ENCODE results near the gene LRRC15.
A peak's percentile ranks its signal among the peaks of the same experiment; 100 is the strongest.

Gene LRRC15

GRCh38 chr3:194333212-194333980, 36.1 kb downstream of the LRRC15 start:
- Histone ChIP-seq H3K27me3 (ENCODE audit: control insufficient read depth in 1 of 2, insufficient read depth in 1 of 2, low read length in 2 of 2) (peaks cover 18 to 19% of the 10 kb centered on the region in 2 experiments), H2AFZ (ENCODE audit: low read depth, low read length) (peak overlapping the region; percentile 46), H3K9ac (ENCODE audit: low read length) (peak overlapping the region; percentile 70), H4K8ac (ENCODE audit: low read length) (peak overlapping the region; percentile 67), H3K4me3 (ENCODE audit: insufficient read depth in 1 of 2, low read depth in 1 of 2, low read length in 2 of 2) (peak overlapping the region; percentile 54 to 78), H2BK15ac (ENCODE audit: low read depth, poor library complexity, severe bottlenecking) (no peak overlapping the region), H3K4me2 (ENCODE audit: low read length, poor library complexity, severe bottlenecking) (peak overlapping the region; percentile 88), H3K9me3 (ENCODE audit: control insufficient read depth, low read length) (no peaks in the 10 kb centered on the region), H3K4ac (ENCODE audit: low read depth in 1 of 2, low read length in 2 of 2) (peak overlapping the region in 1 of 2 experiments; percentile 29), H3K18ac (ENCODE audit: low read depth in 1 of 2, low read length in 2 of 2) (peak overlapping the region in 1 of 2 experiments; percentile 80), H2BK12ac (ENCODE audit: low read length in 2 of 2) (peak overlapping the region in 1 of 2 experiments; percentile 90), H4K91ac (ENCODE audit: low read length) (peak overlapping the region; percentile 34), H3K36me3 (ENCODE audit: control insufficient read depth in 1 of 2, insufficient read depth in 2 of 2, low read depth in 1 of 2, low read length in 2 of 2) (no peaks in the 10 kb centered on the region), H3K23ac (ENCODE audit: low read length in 2 of 2) (peak overlapping the region in 1 of 2 experiments; percentile 76), H2BK5ac (ENCODE audit: low read depth, low read length, poor library complexity, severe bottlenecking) (no peak overlapping the region), H3K79me1 (replicated peaks; ENCODE audit: low read length, poor library complexity, severe bottlenecking) (no peaks in the 10 kb centered on the region), H2AK5ac (ENCODE audit: low read length, severe bottlenecking) (no peak overlapping the region), H3K14ac (ENCODE audit: low read length in 2 of 2) (peak overlapping the region in 1 of 2 experiments; percentile 35), H3K27ac (ENCODE audit: low read length, poor library complexity, severe bottlenecking) (no peak overlapping the region), H3K4me1 (ENCODE audit: control insufficient read depth, insufficient read depth, low read depth, low read length) (peaks cover 15% of the 10 kb centered on the region), H2BK120ac (ENCODE audit: low read depth, low read length) (no peak overlapping the region)
- 4% methylated on average over 68 of the region's 69 CpGs for WGBS
- peak; percentile 85 for DNase-seq

GRCh38 chr3:194332858-194333211, 36.7 kb downstream of the LRRC15 start:
- Histone ChIP-seq H4K8ac (ENCODE audit: low read length) (no peak overlapping the region), H3K14ac (ENCODE audit: low read length in 2 of 2) (no peak overlapping the region), H3K4me1 (ENCODE audit: control insufficient read depth, insufficient read depth, low read depth, low read length) (peaks cover 15% of the 10 kb centered on the region), H2BK12ac (ENCODE audit: low read length in 2 of 2) (no peak overlapping the region), H3K27me3 (ENCODE audit: control insufficient read depth in 1 of 2, insufficient read depth in 1 of 2, low read length in 2 of 2) (peaks cover 16 to 22% of the 10 kb centered on the region in 2 experiments), H3K4me2 (ENCODE audit: low read length, poor library complexity, severe bottlenecking) (no peak overlapping the region), H3K27ac (ENCODE audit: low read length, poor library complexity, severe bottlenecking) (no peak overlapping the region), H2AFZ (ENCODE audit: low read depth, low read length) (no peak overlapping the region), H3K18ac (ENCODE audit: low read depth in 1 of 2, low read length in 2 of 2) (no peak overlapping the region), H2BK15ac (ENCODE audit: low read depth, poor library complexity, severe bottlenecking) (no peak overlapping the region), H4K91ac (ENCODE audit: low read length) (no peak overlapping the region), H3K23ac (ENCODE audit: low read length in 2 of 2) (peak overlapping the region in 1 of 2 experiments; percentile 54), H3K4me3 (ENCODE audit: insufficient read depth in 1 of 2, low read depth in 1 of 2, low read length in 2 of 2) (no peak overlapping the region), H3K36me3 (ENCODE audit: control insufficient read depth in 1 of 2, insufficient read depth in 2 of 2, low read depth in 1 of 2, low read length in 2 of 2) (no peaks in the 10 kb centered on the region), H3K79me1 (replicated peaks; ENCODE audit: low read length, poor library complexity, severe bottlenecking) (no peaks in the 10 kb centered on the region), H3K4ac (ENCODE audit: low read depth in 1 of 2, low read length in 2 of 2) (no peak overlapping the region), H3K9ac (ENCODE audit: low read length) (peak overlapping the region; percentile 70), H3K9me3 (ENCODE audit: control insufficient read depth, low read length) (no peaks in the 10 kb centered on the region), H2BK120ac (ENCODE audit: low read depth, low read length) (no peak overlapping the region), H2BK5ac (ENCODE audit: low read depth, low read length, poor library complexity, severe bottlenecking) (no peak overlapping the region), H2AK5ac (ENCODE audit: low read length, severe bottlenecking) (no peak overlapping the region)
- WGBS = 87% methylated on average over 4 of the region's 7 CpGs
- no peak for DNase-seq

GRCh38 chr3:194330579-194330978, 39.0 kb downstream of the LRRC15 start:
- H2BK12ac ChIP-seq (ENCODE audit: low read length in 2 of 2) = peak overlapping the region; percentile 2 to 31
- no peak overlapping the region for H4K8ac ChIP-seq (ENCODE audit: low read length)
- no peak overlapping the region for H3K18ac ChIP-seq (ENCODE audit: low read depth in 1 of 2, low read length in 2 of 2)
- no peak overlapping the region for H3K4ac ChIP-seq (ENCODE audit: low read depth in 1 of 2, low read length in 2 of 2)
- H3K4me1 ChIP-seq (ENCODE audit: control insufficient read depth, insufficient read depth, low read depth, low read length) = peaks cover 29% of the 10 kb centered on the region
- H3K9ac ChIP-seq (ENCODE audit: low read length) = no peak overlapping the region
- peak; percentile 26 for DNase-seq
- no peak overlapping the region for H2BK5ac ChIP-seq (ENCODE audit: low read depth, low read length, poor library complexity, severe bottlenecking)
- no peaks in the 10 kb centered on the region for H3K9me3 ChIP-seq (ENCODE audit: control insufficient read depth, low read length)
- H3K23ac ChIP-seq (ENCODE audit: low read length in 2 of 2) = no peak overlapping the region
- H2AFZ ChIP-seq (ENCODE audit: low read depth, low read length) = no peak overlapping the region
- H3K27me3 ChIP-seq (ENCODE audit: control insufficient read depth in 1 of 2, insufficient read depth in 1 of 2, low read length in 2 of 2) = peaks cover 7 to 11% of the 10 kb centered on the region in 2 experiments
- H3K14ac ChIP-seq (ENCODE audit: low read length in 2 of 2) = no peak overlapping the region
- no peak overlapping the region for H4K91ac ChIP-seq (ENCODE audit: low read length)
- H3K4me2 ChIP-seq (ENCODE audit: low read length, poor library complexity, severe bottlenecking) = no peak overlapping the region
- no peak overlapping the region for H3K4me3 ChIP-seq (ENCODE audit: insufficient read depth in 1 of 2, low read depth in 1 of 2, low read length in 2 of 2)
- no peak overlapping the region for H2AK5ac ChIP-seq (ENCODE audit: low read length, severe bottlenecking)
- H3K27ac ChIP-seq (ENCODE audit: low read length, poor library complexity, severe bottlenecking) = no peak overlapping the region
- no peak overlapping the region for H2BK15ac ChIP-seq (ENCODE audit: low read depth, poor library complexity, severe bottlenecking)
- WGBS = 58% methylated on average over 4 of the region's 4 CpGs
- no peak overlapping the region for H2BK120ac ChIP-seq (ENCODE audit: low read depth, low read length)
- no peaks in the 10 kb centered on the region for H3K79me1 ChIP-seq (replicated peaks; ENCODE audit: low read length, poor library complexity, severe bottlenecking)
- H3K36me3 ChIP-seq (ENCODE audit: control insufficient read depth in 1 of 2, insufficient read depth in 2 of 2, low read depth in 1 of 2, low read length in 2 of 2) = peaks cover 0 to 4% of the 10 kb centered on the region in 2 experiments

- H4K91ac ChIP-seq (ENCODE audit: low read length) = no peak overlapping the region
- WGBS = 89% methylated on average over 10 of the region's 10 CpGs
- H3K4ac ChIP-seq (ENCODE audit: low read depth in 1 of 2, low read length in 2 of 2) = no peak overlapping the region
- peak overlapping the region in 1 of 2 experiments; percentile 31 for H3K14ac ChIP-seq (ENCODE audit: low read length in 2 of 2)
- no peak overlapping the region for H3K27ac ChIP-seq (ENCODE audit: low read length, poor library complexity, severe bottlenecking)
- no peaks in the 10 kb centered on the region for H3K9me3 ChIP-seq (ENCODE audit: control insufficient read depth, low read length)
- H2AK5ac ChIP-seq (ENCODE audit: low read length, severe bottlenecking) = no peak overlapping the region
- H2BK120ac ChIP-seq (ENCODE audit: low read depth, low read length) = no peak overlapping the region
- H3K4me1 ChIP-seq (ENCODE audit: control insufficient read depth, insufficient read depth, low read depth, low read length) = peaks cover 29% of the 10 kb centered on the region
- peaks cover 7% of the 10 kb centered on the region in 2 experiments for H3K27me3 ChIP-seq (ENCODE audit: control insufficient read depth in 1 of 2, insufficient read depth in 1 of 2, low read length in 2 of 2)
- peak overlapping the region in 1 of 2 experiments; percentile 2 for H2BK12ac ChIP-seq (ENCODE audit: low read length in 2 of 2)
- H3K9ac ChIP-seq (ENCODE audit: low read length) = no peak overlapping the region
- peak overlapping the region in 1 of 2 experiments; percentile 48 for H3K18ac ChIP-seq (ENCODE audit: low read depth in 1 of 2, low read length in 2 of 2)
- H2BK15ac ChIP-seq (ENCODE audit: low read depth, poor library complexity, severe bottlenecking) = no peak overlapping the region
- peaks cover 0 to 4% of the 10 kb centered on the region in 2 experiments for H3K36me3 ChIP-seq (ENCODE audit: control insufficient read depth in 1 of 2, insufficient read depth in 2 of 2, low read depth in 1 of 2, low read length in 2 of 2)
- no peak overlapping the region for H3K4me2 ChIP-seq (ENCODE audit: low read length, poor library complexity, severe bottlenecking)
- H4K8ac ChIP-seq (ENCODE audit: low read length) = peak overlapping the region; percentile 5
- DNase-seq = no peak
- no peak overlapping the region for H3K23ac ChIP-seq (ENCODE audit: low read length in 2 of 2)
- H3K79me1 ChIP-seq (replicated peaks; ENCODE audit: low read length, poor library complexity, severe bottlenecking) = no peaks in the 10 kb centered on the region
- H3K4me3 ChIP-seq (ENCODE audit: insufficient read depth in 1 of 2, low read depth in 1 of 2, low read length in 2 of 2) = no peak overlapping the region
- no peak overlapping the region for H2AFZ ChIP-seq (ENCODE audit: low read depth, low read length)
- no peak overlapping the region for H2BK5ac ChIP-seq (ENCODE audit: low read depth, low read length, poor library complexity, severe bottlenecking)
Observed at GRCh38 chr3:194330160-194330559, 39.4 kb downstream of the LRRC15 start.

All from mesenchymal stem cell (in vitro differentiated cells and primary cell).